Cerebellar cortex (tissue), 1 donor: ENCODE data around the gene CLEC19A.
"Not testable (repeated sequence)": the region's sequence is repeated elsewhere in the genome, so short reads cannot be mapped to it uniquely, and the experiment has no call there.

ENCODE experiments used
- DNase-seq: peaks from one replicate; pipeline ENCODE4 v3.0.0-alpha.2; 2015; ENCODE audit warnings: low spot score

The CLEC19A gene

DNA sequence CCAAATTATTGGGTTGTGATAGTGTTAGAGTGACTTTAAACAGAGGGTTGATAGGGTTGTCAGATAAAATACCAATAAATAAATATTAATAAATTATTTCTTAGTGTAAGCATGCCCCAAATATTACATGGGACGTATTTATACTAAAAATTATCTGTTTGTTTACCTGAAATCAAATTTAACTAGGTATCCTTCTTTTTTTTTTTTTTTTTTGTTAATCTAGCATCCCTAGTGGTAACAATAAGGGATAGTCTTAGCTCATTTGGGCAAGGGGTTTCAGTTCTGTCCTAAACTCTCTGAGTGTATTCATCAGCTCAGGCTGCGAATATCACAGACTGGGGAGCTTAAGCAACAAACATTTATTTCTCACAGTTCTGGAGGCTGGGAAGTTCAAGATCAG is 1.3 kb downstream of the CLEC19A start:
- no peak for DNase-seq

DNA sequence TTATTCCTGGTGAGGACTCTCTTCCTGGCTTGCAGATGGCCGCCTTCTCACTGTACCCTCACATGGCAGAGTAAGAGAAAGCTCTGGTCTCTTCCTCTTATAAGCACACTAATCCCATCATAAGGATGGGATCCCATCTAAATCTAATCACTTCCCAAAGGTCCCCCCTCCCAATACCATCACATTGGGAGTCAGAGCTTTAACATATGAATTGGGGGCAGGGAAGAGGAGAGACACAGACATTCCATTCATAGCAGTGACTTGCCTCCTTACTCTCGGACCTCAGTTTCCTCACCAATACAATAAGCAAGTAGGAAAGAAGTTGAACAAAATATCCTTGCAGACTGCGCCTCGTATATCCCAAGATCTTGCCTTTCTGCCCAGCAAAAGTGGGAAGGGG is 1.7 kb downstream of the CLEC19A start:
- DNase-seq = no peak

- no peak for DNase-seq
These were observed 3.6 kb downstream of the CLEC19A start for GRCh38 chr16:19288872-19289799.

- DNase-seq = no peak
These were observed 4.4 kb downstream of the CLEC19A start for GRCh38 chr16:19289811-19290485.

GRCh38 chr16:19290860-19291259 is 5.3 kb downstream of the CLEC19A start:
- no peak for DNase-seq

- no peak for DNase-seq
These were observed 5.9 kb downstream of the CLEC19A start for GRCh38 chr16:19291475-19291874.

- DNase-seq = no peak
These were observed 6.7 kb downstream of the CLEC19A start for GRCh38 chr16:19292186-19292585.

DNA sequence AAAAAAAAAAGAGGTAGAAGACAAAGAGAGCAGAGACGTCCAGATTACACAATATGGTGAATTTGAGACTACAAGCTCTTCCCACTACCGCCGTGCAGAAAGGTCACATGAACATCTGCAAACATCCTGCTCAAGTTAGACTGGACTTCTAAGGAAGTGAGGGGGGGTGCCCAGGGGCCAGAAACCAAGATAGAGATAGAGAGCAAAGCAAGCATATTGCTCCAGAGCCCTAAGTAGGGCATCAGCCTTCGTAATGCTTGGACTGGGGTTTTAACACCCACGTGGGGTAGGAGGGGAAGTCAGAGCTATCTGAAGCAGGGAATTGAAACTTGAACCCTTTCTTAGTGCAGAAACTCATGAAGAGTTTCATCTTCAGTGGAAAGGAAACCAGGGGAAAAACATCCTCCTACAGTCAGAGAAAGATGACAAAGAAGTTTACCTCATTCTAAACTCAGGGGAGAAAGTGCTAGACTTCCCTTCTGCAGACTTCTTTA is 8.7 kb downstream of the CLEC19A start:
- no peak for DNase-seq

- no peak for DNase-seq
These were observed 9.9 kb downstream of the CLEC19A start for GRCh38 chr16:19295393-19295792.

DNA sequence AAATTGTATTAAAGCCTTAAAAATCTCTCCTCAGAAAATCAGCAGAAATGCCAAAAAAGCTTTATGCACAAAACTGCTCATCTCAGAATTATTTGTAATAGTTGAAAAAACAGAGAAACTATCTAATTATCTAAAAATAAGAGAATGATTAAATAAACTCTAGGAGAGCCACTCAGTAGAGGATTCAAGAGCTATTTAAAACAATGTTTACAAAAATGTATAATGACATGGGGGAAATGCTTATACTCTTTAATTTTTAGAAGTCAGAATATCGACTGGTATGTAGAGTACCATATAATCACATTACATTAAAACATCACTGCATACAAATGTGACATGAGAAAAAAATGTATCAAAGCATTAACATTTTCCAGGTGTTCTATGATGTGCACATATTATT is 11.9 kb downstream of the CLEC19A start:
- DNase-seq = no peak

DNA sequence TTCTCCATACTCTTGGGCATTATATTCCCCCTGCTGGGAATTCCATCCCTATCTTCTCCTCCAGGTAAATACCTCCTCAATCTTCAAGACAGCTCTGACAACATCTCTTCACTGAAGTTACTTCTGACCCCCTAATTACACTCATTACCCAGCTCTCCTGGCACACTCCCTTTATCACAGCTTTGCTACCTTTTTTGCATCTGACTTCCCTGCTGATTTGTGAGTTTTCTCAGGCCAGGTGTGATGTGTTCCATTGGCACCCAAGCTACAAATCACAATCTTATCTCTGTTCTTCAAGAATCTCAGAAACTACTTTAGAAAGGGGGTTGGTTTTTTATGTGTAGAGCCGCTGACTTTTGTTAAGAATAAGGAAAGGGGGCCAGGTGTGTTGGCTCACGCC is 14.0 kb downstream of the CLEC19A start:
- DNase-seq = no peak

DNA sequence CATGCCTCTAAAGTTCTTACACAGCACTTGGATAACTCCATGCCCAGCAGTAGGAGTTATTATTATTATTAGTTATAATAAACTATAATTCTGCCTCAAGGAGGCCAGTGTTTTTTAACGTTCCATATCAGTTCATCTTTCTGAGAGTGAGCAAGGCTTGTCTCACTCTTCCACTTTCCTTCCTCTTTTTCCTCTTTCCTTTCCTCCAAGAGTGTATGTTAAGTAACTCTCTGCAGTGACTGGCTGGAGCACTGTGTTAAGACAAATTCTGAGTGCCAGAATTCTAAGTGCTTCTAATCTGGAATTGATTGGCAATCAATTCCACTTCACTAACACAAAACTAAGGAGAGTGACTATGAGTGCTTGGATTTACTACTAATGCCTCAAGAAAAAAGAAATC is 16.4 kb downstream of the CLEC19A start:
- DNase-seq = no peak

DNA sequence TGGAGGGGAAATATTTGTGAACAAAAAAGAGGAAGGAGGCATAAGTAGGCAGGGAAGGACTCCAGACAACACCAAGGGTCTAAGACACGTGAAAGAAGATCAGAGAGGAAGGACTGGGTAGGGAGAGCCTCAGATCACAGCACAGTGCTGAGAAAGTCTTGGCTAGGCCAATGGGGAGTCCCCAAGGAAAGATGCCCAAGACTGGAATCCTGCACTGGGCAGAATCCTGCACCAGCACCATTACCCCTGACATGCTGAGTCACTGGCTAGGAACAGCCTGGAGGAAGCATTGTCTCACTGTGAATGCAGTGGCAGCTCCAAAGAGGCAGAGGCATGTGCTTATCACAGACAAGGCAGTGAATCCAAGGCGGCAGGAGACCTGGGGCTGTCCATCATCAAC is 19.2 kb downstream of the CLEC19A start:
- no peak for DNase-seq

DNA sequence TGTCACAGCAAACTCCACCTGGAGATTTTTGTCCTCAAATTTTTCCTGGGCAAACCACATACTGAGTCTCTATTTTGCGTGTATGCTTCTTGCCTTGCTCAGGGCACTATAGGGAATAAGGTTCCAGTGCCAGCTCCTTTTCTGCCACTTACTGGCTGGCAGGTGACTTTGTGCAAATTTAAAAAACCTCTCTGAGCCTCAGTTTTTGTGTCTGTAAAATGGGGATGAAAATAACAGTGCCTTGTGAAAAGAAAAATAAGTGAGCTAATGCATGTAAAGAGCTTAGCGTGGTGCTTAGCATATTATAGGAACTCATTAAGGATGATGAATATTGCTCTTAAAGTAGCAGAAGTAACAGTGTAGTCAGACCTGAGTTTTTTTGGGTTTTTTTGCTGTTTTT is 19.9 kb downstream of the CLEC19A start:
- no peak for DNase-seq

DNA sequence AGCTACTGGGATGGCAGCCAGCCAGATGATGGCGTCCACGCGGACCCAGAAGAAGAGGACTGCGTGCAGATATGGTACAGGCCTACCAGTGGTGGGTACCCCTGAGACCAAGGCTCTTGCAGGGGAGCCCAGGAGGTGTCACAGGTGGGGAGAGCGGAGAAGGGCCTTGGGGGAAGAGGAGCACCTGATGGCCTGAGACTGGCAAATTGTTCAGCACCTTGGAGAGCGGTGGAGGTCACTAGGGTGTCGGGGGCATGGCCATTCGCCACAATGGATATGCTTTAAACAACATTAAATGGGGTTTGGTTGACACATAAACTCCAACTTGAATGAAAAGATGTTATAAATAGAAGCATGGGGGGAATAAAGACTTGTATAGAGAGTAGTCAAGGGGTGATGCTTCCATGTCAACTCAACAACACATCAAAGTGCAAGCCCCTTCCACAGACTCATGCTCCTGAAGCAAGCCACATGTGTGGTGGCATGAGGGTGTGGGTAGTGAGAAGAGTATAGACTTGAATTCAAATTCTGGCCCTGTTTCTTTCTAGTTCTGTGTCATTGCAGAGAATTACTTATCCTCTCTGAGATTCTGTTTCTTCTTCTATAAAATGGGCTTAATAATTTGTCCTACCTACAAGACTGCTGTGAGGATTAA is 22.2 kb downstream of the CLEC19A start:
- DNase-seq = no peak

DNA sequence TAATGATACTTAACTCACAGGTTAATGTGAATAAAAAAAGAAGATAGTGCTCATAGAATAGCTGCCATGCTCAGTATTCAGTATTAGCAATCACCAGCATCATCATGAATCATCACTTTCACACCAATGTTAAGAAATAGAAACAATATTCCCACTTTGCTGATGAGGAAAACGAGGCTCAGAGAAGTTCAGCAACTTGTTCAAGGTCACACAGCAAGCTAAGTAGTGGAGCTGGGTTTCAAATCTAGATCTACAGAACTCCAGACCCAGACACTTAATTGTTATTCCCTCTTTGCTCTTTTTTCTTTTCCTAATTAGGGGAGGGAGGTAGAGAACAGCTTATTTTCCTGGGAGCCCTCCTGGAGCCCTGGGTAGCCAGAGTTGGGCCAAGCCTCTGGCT is 22.9 kb downstream of the CLEC19A start:
- no peak for DNase-seq

DNA sequence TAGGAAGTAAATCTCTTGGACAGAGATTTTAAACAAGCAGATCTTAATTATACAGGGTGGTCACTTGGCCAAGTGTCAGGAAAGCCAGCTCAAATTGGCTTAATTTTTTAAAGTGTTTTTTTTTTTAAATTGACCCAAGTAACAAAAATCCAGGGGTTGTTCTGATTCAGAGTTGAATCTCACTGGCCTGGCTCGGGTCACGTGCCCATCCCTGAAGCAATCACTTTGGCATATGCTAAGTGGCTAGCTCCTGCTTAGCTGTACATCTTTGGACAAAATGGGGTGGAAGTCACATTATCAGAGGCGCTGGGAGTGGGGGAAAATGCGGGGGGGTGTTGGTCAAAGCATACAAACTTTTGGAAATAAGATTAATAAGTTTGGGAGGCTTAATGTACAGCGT is 23.6 kb downstream of the CLEC19A start:
- DNase-seq = no peak

- no peak for DNase-seq
These were observed 29.3 kb downstream of the CLEC19A start for GRCh38 chr16:19314718-19315425.

DNA sequence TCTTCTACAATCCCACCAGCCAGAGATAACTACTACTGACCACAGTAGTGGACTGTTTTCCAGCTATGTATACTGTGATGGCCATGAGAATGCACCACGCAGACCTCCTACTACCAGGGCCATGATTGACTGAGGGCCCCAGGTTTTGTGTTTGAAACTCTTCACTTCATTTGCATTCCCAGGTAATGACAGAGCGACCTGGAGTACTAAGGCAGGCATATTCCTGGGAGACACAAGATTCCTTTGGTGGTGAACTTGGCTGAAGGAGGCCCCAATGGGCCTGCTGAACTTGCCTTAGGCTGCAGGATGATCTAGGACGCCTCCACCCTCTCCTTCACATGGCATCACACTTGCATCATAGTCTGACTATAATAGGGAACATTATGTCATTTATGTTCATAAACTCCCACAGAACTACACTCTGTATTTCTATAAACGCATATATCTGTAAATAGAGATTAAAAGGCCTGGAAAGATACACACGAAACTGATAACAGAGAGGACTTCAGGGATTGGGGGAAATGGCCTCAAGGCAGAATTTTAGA is 30.4 kb downstream of the CLEC19A start:
- no peak for DNase-seq

DNA sequence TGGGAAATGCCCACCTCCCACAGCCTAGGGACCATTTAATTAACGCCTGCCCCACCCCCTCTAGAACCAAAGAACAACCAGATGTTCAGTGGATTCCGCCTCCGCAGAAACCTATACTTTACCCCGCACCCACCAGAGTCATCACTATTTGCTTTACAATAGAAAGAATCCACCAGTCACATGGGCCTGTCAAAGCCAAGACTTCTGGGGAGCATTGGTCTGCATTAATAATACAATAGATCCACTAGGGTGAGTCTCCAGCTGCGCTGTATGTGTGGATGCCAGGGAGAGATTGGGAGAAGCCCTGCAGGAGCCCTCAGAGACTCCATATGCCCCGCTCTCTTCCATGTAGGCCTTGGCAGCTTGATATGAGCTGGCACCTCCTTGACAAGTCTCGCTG is 31.3 kb downstream of the CLEC19A start:
- no peak for DNase-seq

DNA sequence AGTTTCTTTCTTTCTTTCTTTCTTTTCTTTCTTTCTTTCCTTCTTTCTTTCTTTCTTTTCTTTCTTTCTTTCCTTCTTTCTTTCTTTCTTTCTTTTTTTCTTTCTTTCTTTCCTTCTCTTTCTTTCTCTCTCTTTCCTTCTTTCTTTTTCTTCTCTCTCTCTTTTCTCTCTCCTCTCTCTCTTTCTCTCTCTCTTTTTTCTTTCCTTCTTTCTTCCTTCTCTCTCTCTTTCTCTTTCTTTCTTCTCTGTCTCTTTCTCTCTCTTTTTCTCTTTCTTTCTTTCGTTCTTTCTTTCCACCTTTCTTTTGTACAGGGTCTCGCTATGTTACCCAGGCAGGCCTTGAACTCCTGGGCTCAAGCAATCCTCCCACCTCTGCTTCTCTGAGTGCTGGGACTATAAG is 35.7 kb downstream of the CLEC19A start:
- not testable (repeated sequence) for DNase-seq

DNA sequence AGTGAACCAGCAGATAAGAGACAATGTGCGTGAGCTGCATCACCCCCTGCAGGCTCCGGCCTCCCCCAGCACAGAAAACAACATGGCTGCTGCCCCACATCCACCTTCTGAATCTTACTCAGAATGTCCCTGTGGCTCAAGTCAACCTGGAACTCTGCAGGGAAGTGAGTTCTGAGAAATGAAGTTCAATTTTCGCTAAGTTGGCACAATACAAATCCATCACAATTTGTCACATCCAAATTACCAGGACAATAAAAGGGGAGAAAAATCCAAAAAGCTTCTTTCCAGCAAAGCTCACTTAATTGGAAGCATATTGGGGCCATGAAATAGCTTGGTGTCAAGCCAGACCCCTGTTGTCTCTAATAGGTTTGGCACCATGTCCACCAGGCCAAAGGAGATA is 38.1 kb downstream of the CLEC19A start:
- peak; percentile 3 for DNase-seq
